ENCODE measurements around the gene RASGRF2. TPM values are rescaled to one million over a fixed set of nuclear protein-coding genes. Genes with fewer than 3 reads are reported as not detected.

Gene RASGRF2
- total RNA-seq, 1 donor from 2014 or later: 2.6 TPM

GRCh38 chr5:80964491-80964890 lies 4.3 kb downstream of the RASGRF2 start:
- no peak overlapping the region for H3K4me3 ChIP-seq (ENCODE audit: low read depth, low read length)
- DNase-seq (ENCODE audit: low read depth): no peak
- no peak for TF ChIP-seq CTCF (conservative IDR thresholded peaks at IDR 0.05; ENCODE audit: low read depth, low read length)

- TF ChIP-seq CTCF (conservative IDR thresholded peaks at IDR 0.05; ENCODE audit: low read depth, low read length): no peak
Measured at GRCh38 chr5:80964919-80965318, 4.8 kb downstream of the RASGRF2 start.

GRCh38 chr5:80967500-80968181 lies 7.5 kb downstream of the RASGRF2 start:
- no peak for TF ChIP-seq CTCF (conservative IDR thresholded peaks at IDR 0.05; ENCODE audit: low read depth, low read length)
- peak; percentile 69 for DNase-seq (ENCODE audit: low read depth)
- no peak overlapping the region for H3K4me3 ChIP-seq (ENCODE audit: low read depth, low read length)

More at GRCh38 chr5:80964919-80965318, 4.8 kb downstream of the RASGRF2 start:
- no peak overlapping the region for H3K4me3 ChIP-seq (ENCODE audit: low read depth, low read length)
- no peak for DNase-seq (ENCODE audit: low read depth)

- no peak for TF ChIP-seq CTCF (conservative IDR thresholded peaks at IDR 0.05; ENCODE audit: low read depth, low read length)
- DNase-seq (ENCODE audit: low read depth): no peak
- no peak overlapping the region for H3K4me3 ChIP-seq (ENCODE audit: low read depth, low read length)
Measured at GRCh38 chr5:80973027-80973426, 12.9 kb downstream of the RASGRF2 start.

- H3K4me3 ChIP-seq (ENCODE audit: low read depth, low read length): no peak overlapping the region
- no peak for TF ChIP-seq CTCF (conservative IDR thresholded peaks at IDR 0.05; ENCODE audit: low read depth, low read length)
Measured at GRCh38 chr5:80975065-80975464, 14.9 kb downstream of the RASGRF2 start.

GRCh38 chr5:80976985-80977384 lies 16.8 kb downstream of the RASGRF2 start:
- TF ChIP-seq CTCF (conservative IDR thresholded peaks at IDR 0.05; ENCODE audit: low read depth, low read length): no peak
- no peak for DNase-seq (ENCODE audit: low read depth)
- H3K4me3 ChIP-seq (ENCODE audit: low read depth, low read length): no peak overlapping the region

More at GRCh38 chr5:80975065-80975464, 14.9 kb downstream of the RASGRF2 start:
- DNase-seq (ENCODE audit: low read depth): no peak

- H3K4me3 ChIP-seq (ENCODE audit: low read depth, low read length): no peak overlapping the region
- no peak for TF ChIP-seq CTCF (conservative IDR thresholded peaks at IDR 0.05; ENCODE audit: low read depth, low read length)
- no peak for DNase-seq (ENCODE audit: low read depth)
Measured at GRCh38 chr5:80977764-80978163, 17.6 kb downstream of the RASGRF2 start.

Data from epithelial cell of proximal tubule (primary cell).